Suppressor macrophage (primary cell): ENCODE results near the gene LNX2.

ENCODE experiments used
- DNase-seq, 4 experiments: peaks; one replicate each; pipeline ENCODE4 v3.0.0-alpha.2; 2020 to 2022
- total RNA-seq, 17 experiments: gene quantifications; one replicate each; lab custom pipeline; 2026; ENCODE audit warnings: mixed read lengths in 6 of 17, inconsistent platforms in 3 of 17; lab: John Stamatoyannopoulos, UW

Gene LNX2
- 2.6 to 16.0 (median 7.4) reads per million in 17 experiments for total RNA-seq

DNA sequence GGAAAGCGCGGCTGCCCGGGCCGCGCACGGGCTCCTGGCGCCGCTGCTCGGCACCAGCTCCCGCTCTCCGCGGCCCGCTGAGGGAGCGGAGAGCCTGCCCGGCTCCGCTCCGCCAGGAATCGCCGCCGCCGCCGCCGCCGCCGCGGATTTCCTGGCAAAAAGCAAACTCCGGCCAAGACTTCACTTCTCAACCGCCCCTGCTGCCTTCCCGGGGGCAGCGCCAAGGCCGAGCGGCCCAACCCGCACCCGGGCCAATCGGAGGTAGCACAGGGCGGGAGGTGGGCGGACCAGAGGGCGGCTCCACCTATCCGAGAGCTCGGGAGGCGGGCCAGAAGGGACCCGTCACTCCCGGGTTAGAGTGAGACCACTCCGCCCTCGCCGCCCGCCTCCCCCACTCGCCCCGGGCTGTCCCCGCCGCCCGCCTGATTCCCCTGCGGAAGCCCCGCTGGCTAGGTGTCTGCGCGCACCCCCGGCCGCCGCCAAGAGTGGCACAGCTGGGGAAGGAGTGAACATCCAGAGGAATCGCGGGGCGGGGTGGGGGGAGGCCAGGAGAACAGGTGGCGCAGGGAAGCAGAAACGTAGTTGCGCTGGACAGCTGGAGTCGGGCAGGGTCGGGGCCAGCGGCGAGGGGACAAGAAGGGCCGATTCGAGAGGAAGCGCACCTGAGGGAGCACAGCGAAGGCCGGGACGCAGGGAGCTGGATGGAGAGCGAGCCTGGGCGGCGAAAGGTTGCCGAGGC, at the start of gene LNX2:
TSS of gene LNX2 (minus strand) at position 153 of the 739 bp plus-strand sequence. CDS start 38,826 bp downstream, outside the sequence.
- peak; percentile 98 to 99 (median 99) for DNase-seq

DNA sequence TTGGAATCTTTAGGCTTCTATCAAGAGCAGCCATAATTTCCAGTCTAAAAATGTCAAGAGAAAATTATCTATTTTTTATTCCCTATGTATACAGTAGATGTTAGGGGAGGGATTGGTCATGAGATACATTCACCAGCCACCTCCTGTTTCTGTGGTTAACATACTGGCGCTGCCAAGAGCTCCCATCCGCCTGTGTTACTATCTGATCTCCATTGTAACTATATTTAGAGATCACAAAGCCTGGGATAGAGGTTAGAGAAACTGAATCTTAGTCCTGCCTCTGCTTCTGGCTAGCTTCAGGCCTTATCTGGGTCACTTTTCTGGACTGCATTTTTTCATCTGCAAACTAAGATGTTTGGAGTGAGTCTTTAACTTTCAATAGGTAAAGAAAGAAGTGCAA, 47.6 kb upstream of the LNX2 start:
- DNase-seq, result no peak

DNA sequence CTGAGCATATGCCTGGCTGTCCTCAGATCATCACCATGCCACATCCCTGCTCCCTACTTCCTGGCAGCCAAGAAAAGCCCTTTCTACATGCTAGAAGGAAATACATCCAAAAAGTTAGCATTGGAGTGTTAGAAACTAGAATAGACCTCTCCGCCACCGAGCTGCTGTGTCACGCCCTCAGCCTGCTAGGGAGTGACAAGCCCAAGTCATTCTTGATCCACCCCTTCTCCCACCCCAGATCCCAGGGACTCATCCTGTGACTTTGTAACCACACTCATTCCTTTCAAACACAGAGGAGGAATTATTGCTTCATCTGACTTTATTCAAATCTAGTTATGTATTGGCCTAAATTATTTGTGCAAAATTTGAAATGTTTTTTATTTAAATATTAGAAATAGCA, 46.6 kb upstream of the LNX2 start:
- no peak for DNase-seq

DNA sequence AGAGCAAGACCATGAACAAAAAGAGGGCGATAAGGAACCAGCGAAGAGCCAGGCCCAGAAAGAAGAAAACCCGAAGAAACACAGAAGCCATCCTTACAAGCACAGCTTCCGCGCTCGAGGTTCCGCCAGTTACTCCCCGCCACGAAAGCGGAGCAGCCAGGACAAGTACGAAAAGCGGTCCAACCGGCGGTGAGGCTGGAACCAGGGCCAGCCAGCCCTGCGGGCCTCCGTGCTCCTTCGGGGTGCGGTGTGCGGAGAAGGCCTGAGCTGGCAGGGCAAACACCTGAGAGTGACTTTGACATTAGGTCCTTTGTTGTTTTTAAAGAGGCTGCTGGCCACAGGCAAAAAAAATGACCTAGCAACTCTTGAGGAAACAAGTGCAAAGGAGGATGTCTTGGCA, 45.4 kb upstream of the LNX2 start:
- no peak for DNase-seq

DNA sequence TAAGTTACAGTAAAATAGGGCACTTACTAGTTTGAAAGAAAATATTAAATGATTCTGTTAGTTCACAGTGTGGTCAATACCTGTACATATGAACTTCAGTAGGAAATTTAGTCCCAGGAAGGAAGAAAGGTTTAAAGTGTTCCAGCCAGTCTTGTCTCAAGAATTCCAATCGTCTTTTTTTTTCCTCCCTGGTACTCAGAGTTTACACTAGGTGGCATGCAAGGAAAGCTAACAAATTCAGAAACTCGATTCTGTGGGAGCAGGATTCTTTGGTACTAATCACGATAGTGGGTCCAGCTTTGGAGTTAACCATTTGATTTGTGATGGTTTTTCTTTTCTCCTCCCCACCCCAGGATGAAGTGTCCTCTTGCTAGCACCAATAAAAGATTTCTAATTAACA, 45.0 kb upstream of the LNX2 start:
- DNase-seq, result no peak

DNA sequence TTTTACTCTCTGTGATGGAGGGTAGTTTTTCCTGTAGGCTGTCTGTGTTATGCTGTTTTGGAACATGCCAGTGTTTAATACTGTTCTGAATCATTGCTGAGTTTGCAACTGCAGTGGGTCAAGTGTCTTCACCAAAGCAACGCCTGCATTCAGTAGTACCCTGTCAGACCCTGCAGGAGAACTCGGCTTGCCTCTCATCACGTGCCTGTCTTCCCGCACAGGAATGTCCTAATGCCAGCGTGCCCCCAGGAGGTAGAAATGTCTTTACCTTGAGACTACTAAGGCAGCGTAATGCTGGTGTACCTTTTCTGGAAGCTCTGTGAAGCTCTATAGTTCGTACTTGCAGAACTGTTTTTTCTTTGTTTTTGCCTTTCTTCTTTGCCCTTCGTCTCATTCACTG, 43.6 kb upstream of the LNX2 start:
- no peak for DNase-seq

DNA sequence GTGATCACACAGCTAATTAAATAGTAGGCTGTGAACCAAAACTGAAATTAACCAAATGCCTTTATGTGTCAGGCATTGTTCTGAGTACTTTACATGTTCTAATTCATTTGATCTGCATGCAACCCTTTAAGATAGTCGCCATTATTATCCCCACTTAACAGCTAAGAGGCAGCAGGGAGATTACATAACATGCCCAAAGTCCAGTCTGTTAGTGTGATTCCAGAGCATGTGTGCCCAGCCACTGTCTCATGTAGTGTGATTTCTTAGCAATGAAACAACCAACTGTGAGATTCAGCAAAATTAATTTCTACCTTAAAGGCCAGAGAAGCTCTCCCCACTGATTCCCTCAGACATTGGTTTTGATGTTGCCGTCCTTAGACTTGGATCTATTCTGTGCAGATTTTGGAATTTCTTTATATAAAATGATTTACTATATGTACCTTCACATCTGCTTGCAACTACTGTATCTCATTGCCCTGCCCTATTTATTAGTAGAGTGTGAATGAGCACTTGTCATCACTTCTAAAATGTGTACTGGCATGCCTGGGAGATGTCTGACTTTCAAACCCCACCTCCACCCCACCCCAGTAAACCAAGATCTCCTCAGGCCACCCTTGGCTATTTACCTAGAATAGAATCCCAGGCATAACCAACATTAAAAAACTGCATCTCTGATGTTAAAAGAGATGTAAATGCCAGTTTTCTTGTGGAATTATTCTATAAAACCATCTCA, 42.6 kb upstream of the LNX2 start:
- no peak for DNase-seq

DNA sequence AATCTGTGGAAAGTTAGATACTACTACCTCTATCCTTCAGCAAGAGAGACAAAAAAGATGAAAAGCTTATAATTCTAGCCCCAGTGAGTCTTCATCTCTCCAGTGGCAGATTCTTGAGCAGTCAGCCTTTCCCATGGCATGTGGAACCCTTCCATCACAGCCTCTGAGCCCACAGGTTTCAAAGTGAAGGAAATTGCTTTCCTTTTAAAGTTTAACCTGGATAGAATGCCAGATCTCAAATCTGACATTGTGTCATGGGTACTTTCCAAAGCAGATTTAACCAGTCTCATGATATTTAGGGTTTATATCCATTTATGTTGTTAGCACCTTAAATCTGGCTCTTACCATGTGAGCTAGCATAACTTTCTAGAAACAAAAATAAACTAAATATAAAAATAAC, 40.7 kb upstream of the LNX2 start:
- DNase-seq, result no peak

DNA sequence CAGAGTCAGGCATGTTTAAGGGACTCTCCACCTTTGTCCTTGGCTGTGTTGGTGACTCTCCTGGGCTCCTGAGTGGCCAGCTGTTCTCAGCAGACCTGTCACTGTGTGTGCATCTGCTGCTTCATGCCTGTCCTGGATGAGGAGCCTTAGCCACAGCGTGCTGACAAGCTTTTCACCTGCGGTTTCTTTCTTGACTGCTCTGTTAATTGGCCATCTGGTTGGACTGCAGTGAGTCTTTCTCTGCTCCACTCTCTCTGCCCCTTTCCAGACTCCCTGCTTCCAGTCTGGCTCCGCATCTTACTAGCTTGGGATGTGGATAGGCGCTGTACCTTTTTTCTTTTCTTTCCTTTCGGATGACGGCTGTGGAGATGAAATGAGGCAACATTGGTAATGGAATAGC, 40.2 kb upstream of the LNX2 start:
- DNase-seq, result no peak

DNA sequence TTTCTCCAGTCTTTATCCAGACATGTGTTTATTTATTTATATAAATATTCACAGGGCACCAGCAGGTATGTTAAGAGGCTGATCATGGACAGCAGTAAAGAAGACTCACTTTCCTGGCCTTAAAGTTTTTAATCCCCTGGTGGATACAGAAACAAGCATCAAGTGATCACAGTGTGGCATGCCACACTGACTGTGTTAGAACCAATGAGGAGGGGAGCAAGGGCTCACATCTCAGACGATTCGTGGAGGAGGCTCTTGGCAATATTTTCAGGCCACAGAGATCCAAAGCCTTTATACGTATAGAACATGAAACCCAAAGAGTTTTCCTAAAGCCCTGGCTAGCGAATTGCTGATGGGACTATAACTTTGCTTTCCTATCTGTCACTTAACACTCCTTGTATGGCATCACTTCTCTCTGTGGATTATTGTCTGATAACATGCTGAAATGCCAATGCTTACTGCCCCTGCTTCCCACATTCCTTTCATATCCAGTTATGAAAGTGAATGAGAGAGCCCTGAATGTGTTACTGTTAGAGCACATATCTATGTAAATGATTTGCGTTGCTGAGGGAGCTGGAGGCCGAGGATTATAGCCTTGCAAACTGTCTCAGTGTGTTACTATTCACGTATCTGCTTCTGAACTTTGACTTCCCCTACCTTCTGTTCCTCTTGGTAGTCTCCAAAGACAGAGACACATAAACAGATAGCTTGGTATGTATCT, 39.0 kb upstream of the LNX2 start:
- no peak for DNase-seq

DNA sequence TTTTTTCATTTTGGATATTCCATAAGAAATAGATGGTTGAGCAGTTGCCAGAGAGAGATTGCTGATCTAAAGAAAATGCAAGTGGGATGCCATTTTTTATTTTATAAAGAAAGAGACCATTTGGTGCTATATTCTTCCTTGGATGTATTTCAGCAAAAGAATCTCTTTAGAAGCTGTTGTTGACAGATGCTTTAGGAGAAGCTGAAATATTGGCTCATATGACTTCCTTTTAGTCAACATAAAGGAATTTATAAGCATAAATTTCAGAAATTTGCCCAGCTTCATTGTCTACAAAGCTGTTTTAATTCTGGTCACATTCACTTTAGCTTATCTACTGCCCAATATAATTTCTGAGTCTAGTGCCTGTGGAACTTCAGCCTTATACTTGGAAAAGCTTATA, 38.2 kb upstream of the LNX2 start:
- no peak for DNase-seq

DNA sequence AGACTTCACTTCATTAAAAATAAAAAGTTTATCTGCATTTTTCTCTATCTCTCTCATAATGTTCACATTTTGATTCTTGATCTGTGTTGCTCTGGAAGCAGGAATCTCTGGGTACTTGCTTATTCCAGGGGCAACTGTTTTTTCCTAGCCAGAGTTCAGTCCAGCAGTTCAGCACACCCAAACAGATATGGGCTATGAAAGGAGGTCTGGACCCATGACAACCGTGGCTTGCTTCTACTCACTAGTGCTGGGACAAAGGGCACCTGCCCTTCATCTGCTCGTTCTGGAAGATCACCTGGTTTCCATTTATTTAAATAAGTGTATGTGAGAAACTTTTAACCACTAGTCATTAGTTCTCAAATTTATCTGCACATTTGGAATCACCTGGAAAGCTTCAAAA, 37.4 kb upstream of the LNX2 start:
- no peak for DNase-seq

DNA sequence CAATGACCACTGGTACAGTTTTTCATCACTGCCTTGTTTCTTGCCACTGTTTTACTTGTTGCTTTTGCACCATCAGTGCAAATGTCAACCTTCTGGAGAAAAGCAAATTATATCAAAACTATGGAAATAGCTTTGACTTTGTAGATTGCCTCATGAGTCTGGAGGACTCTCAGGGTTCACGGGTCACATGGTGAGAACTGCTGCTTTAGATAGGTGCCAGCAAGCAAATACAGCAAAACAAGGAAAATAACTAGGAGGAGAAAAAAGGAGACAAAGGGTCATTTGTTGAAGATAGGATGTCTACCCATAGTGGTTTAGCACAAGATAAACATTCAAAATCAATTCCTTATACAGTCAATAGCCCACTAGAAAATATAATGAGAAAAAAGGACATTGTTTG, 34.5 kb upstream of the LNX2 start:
- DNase-seq, result no peak

DNA sequence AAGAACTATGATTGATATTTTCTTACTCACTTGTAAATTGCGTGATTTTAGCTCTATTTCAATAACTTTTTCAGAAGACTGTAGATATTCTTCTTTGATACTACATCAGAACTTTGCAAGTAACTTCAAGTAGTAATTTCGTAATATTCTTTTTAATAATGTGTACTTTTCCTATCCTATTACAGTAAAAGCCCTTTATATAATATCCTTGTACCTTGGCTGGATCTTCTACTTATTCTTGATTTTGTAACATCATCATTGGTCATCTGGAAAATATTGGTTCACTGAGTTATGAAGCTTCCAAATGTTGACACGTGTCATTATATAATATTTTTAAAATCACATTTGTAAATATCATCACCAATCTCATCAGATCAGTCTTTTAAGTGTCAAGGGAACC, 33.7 kb upstream of the LNX2 start:
- DNase-seq, result no peak

DNA sequence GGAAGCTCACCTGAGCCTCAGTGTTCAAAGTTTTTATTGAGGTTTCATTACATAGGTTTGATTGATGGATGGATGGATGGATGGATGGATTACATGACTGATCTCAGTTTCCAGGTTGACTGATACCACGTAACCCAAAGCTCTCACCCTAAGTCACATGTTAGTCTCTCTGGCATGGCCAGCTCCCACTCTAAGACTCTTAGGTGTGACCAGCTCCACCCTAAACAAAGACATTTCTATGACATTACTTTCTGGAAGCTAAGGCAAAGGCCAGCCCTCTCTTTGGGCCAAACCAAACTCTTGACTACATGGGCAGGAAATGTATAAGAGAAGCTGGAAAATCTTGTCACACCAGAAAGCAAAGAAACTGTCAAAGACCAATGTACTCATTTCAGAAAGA, 30.0 kb upstream of the LNX2 start:
- no peak for DNase-seq

DNA sequence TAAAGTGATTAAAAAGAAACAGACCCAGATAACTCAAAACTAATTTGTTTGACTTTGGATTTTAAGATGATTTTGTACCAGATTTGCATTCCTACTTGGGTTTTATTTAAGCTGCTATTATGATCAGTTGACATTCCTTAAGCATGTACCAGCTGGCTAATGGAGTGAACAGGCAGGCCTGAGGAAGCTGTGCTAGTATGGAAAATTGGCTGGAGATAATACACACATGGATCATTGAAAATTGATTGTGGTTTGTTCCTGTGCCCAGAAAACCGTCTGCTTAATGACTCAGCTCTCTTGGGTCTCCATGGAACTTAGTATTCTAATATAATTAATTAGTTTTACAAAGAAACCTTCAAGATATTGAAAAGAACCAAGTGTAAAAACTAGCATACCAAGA, 24.0 kb upstream of the LNX2 start:
- DNase-seq, result no peak

DNA sequence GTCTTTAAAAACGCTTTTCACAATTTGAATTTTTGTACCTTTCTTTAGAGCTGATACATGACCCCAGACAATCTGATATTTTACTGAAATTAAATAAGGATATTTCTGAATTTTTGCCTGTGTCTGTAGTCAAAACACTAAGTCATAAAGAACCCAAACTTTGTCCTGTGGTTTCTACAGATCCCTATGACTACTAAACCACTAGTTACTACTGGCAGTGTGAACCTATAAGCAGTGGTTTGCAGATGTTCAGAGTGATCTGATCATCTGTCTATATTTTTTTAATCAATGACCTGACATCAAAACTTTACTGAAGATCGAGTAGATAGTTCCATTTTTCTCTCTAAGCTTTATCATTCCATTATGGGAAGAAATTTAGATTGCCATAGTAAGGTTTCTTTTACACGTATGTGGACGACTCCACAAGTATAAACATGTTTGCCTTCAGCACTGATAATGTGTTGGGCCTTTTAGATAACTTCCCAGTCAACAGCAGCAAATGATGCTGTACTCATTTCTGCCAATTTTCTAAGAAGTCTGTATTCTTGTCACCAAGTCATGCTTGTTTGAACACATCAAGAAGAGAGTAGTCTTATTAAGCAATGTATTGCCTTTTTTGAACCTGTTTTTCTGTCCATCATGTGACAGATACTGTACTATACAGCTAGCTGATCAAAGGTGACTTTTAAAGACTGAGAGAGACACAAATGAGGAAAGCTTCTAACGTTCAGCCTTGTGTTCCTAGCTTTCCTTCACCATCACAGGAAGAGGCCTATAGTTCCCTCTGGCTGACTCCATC, 23.2 kb upstream of the LNX2 start:
- no peak for DNase-seq

DNA sequence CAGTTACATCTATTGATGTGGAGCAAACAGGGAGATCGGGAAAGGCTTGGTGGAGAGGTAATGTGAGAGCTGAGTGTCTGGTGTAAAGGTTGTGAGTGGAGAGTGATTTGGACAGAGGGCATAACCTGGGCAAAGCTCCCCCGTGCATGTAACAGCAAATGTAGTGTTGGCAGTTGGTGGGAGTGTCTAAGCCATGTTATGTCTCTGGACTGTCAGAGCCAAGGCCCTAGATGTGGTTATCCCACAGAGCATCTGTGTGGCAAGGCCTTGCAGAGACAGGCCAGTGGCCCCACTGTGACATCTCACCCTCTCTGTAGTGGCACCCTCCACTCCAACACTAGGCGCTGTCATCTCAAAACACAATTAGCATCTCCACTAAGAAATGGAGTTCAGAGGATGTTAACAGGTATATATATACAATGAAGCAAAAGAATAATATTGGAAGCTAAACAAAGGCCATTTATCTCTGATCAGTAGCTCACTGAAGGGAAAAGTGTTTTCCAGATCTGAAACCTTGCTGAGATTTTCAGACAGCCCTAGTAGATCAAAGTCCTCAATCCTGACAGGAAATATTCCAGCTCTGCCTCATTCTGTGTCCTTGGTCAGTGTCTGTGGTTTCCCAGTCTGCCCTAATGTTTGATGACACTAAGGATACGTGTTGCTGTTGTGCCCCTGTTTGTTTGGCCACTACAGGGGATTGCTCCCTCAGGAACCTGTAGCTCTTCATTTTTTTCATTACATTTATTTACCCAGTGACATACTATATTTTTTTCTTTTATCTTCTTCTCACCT, 21.6 kb upstream of the LNX2 start:
- no peak for DNase-seq

DNA sequence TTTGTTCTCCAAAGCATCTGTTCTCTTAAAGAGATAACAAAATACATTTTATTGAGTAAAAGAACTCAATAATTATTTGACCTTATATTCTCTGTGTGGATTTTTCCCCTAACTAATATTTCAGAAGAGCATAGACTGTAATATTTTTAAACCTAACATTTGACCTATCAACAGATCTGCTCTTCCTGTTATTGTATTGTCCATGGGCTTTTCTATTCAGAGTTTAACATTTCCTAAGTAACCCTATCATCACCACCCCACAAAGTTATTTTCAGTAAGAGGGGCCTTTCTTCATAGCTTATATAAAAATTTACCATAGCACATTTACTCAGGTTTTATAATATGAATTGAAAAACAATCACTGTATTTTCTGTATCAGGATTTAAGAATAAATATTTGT, 18.9 kb upstream of the LNX2 start:
- DNase-seq, result no peak

DNA sequence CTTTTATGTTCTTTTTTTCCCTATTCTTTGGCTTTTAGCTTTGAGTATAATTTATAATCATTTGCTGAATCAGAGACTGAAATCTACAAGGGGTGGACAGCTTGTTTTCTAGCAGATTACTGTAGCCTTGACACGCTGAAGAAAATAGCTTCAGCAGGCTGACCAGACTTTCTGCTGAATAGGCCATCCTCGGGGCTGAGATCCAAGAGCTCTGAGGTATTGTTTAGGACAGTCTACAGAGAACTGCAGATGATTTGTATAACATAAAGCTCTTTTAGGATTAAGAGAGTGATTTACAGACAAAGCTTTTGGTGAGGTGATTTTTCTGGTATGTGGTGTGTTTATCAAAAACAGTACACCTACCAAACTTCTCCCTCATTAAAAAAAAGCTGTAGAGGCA, 18.2 kb upstream of the LNX2 start:
- DNase-seq, result no peak

DNA sequence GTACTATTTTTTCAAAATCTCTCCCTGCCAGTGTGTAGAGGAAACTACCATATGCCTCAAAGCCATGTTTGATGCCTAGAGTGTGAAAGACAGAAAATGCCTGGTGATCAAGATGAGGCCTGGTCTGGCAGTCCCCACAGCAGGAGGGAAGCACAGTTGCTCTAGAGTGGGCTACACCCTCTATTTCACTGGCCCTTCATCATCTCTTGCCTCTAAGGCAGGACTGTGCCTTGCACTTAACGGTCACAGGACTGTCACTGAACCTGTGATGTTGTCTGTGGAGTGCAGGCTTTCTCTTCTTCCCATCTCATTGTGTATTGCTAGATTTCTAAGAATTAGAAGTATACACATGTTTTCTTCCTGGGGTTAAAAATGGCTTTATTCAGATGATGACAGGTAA, 17.7 kb upstream of the LNX2 start:
- no peak for DNase-seq

DNA sequence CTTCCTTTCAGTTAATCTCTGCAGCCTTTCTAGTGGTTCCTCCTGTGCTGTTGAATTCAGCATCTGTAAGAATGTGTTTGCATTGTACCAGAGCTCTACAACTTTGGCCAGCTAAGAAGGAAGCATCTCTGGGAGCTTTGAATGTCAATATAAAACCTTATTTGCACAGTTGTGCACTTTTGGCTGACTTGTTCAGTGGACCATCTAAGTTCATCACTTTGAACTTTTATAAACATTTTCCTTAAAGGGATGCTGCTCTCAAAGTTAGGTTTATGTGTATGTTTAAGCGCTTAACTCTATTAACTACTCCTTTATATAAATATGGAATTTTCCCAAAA, 16.9 kb upstream of the LNX2 start:
- no peak for DNase-seq
